DMS153 (cell line): ENCODE measurements around the gene TMEM132C.

Source experiments
- DNase-seq: peaks from one replicate; lab custom pipeline; 2025; lab: John Stamatoyannopoulos, UW

Gene TMEM132C

DNA sequence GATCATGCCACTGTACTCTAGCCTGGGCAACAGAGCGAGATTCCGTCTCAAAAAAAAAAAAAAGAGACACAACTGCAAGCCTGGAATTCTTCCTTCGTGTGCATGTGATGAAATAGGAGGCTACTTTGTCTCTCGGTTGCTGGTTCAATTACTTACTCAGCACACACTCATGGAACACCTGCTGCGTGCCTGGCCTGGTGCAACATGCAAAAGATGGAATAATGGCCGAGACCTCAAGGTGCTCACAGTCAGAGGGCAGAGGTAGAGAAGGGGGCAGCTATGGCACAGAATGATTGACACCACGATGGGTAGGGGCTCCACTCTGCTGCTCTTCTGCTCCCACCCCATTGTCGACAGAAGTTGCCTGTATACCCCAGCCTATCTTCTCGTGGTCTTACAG, 444.5 kb downstream of the TMEM132C start:
- no peak for DNase-seq

DNA sequence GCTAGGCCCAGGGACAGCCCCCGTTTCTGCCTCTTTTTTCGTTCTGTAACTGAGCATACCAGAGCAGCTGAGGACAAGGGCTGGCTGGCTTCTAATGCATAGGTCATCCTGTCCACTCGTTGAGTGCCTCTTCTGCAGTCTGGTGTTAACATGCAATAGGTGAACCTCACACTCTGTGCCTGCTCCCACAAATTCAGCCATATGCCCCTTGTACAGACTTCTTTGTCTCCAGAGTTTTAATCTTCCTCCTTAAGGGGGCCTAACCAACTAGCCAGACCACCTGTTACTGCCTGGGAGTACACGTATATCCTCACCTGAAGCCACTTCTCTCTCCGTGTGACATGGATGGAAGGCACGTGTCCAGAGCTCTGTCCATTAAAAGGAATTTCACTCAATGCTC, 445.7 kb downstream of the TMEM132C start:
- no peak for DNase-seq

DNA sequence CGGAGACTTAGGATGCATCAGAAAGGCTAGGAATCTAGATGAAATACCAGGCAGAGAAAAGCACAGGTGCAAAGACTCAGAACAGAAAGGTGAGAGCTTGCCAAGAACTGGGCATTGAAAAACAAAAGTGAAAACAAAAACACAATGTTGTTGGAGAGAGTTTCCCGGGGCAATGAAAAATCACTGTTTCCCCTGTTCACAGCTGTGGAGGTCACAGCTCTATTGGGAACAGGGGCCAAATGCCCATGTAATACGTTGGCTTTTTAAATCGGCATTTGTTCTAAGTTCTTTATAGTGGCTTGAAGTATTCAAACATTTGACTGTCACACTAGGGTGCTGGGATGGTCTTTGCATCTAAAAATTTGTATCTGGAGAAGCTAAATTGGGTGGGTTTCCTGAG, 448.5 kb downstream of the TMEM132C start:
- no peak for DNase-seq

DNA sequence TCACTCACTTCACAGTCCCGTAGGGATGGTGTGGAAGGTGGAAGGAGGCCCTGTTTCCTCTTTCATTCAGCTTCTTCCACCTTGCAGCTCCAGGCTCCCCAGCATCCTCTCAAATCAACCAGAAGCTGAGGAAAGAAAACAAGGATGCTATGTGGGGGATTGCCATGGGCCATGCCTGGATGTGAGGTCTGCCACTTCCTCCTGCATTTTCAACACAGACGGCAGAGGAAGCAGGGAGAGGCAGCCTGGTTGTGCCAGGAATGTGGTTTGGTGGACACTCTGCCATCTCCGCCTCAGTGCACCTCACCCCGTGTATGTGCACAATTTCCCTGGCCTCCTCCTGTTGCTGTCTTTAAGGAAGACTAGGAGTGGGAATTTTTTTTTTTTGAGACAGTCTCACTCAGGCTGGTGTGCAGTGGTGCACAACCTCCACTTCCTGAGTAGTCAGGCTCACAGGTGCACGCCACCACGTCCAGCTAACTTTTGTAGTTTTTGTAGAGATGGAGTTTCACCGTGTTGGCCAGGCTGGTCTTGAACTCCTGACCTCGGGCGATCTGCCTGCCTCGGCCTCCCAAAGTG, 457.6 kb downstream of the TMEM132C start:
- no peak for DNase-seq

DNA sequence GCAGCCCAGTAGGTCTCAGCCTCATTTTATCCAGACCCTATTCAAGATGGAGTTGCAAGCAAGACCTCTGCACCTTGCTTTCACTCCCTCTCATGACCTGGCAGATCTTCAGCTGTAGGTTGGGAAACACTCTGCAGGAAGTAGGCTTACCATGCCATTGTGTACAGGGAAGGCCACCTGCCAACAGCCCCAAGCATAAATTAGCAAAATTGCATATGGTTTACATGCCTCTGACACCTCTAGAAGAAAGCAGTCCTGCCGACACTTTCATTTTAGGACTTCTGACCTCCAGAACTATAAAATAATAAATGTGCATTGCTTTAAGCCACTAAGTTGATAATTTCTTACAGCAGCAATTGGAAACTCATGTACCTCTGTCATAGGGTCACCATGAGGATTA, 459.9 kb downstream of the TMEM132C start:
- no peak for DNase-seq

DNA sequence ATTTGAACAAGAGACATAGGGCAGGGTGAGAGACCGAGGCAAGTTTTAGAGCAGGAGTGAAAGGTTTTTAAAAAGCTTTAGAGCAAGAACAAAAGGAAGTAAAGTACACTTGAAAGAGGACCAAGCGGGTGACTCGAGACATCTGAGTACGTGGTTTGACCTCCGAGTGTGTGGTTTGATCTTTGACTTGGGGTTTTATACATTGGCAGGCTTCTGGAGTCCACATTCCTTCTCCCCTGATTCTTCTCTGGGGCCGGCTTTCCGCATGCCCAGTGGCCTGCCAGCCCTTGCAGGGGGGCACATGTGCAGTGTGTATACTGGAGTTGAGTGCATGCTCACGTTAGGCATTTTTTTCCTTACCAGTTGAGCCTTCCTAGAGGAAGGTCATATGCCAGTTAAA, 460.5 kb downstream of the TMEM132C start:
- no peak for DNase-seq

DNA sequence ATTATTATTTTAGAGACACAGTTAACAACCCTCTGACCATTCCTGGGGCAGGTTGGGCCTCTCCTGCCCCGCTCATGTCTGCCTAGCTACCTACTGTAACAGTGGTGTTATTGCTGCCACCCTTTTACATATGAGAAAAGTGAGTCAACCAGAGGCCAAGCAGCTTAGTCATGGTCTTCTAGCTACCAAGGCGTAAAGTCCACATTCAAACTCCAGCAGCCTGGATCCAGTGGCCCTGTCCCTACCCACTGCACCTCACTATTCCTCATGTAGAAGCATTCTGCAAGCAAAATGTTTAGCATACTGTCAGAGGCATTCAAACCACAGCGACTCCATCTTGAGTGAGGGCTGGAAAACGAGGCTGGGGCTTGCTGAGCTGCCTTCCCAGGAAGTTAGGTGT, 461.0 kb downstream of the TMEM132C start:
- no peak for DNase-seq

DNA sequence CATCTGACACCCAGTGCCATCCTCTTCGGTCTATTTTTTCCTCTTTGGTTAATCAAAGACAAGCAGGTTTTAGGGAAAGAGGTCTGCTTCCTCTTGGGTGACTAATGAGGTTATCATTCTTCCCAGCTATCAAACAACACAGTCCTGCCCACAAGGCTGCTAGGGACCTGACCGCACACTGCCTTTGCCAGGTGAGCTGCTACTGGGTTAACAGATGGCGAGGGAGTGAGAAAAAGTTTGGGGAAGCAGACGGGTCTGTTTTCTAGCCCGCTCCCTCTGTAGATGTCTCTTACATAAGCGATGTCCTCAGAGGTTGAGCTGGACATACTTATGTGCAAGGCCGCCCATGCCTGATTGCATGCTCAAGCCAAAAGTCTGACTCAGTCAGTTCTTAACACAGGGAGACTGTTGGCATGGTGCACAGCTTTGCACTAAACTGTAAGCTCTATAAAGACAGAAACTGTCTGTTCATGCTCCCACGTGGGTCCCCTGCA, 462.7 kb downstream of the TMEM132C start:
- DNase-seq, result no peak

DNA sequence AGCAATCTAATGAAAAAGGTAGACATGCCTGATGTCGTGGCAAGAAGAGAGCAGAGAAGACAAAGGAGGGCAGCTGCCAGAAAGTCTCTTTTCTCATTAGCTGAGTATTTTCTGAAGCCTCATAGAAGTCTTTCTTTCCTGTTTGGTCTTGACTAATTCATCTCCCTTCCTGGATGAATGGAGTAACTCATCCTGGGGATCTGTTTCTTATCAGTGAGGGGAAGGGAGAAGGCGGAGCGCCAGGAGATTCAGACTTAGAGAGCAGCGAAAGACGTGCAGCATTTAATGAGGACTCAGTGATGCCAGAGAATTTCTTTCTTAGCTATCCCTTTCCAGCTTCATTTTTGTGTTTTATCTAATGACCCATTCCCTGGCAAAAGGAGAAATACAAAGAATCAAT, 467.4 kb downstream of the TMEM132C start:
- no peak for DNase-seq

DNA sequence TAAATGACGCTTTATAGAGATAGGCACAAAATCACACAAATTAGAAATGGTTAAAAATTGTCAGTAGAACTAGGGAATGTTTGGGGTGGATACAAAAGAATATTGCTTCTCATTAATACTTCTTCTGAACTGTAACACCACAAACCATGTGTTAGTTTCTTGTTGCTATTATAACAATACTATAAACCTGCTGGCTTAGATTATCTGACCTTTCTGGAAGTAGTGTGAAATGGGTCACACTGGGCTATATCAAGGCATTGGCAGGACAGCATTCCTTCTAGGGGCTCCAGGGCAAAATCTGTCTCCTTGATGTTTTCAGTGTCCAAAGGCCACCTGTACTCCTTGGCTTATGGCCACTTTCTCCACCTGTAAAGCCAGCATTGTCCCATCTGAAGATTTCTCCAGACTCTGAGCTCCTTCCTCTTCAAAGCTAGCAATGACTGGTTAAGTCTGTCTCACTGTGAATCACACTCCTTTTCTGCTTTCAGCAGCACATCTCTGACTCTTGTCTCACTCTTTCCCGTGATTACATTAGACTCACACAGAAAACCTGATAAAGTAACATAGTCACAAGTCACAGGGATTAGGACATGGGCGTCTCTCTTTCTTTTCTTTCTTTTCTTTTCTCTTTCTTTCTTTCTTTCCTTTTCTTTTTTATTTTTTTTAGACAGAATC, 470.5 kb downstream of the TMEM132C start:
- DNase-seq, result no peak

DNA sequence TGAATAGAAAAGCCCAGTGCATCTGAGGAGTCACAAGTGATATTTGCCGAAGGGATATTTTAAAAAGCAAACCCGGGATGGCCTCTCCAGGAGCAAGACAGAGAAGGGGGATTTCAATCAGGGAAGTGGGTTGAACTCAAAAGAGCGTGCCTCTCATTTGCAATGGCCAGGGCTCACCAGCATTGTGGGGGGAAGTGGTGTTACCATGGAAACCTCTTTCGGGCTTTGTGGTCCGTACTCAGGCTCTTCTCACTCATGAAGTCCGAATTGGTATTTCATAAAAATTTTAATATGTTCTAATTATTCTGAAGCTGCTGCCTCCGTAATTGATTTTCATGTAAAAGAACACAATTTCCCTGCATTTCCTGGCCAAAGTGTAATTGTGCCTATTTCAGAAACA, 476.9 kb downstream of the TMEM132C start:
- DNase-seq, result no peak

DNA sequence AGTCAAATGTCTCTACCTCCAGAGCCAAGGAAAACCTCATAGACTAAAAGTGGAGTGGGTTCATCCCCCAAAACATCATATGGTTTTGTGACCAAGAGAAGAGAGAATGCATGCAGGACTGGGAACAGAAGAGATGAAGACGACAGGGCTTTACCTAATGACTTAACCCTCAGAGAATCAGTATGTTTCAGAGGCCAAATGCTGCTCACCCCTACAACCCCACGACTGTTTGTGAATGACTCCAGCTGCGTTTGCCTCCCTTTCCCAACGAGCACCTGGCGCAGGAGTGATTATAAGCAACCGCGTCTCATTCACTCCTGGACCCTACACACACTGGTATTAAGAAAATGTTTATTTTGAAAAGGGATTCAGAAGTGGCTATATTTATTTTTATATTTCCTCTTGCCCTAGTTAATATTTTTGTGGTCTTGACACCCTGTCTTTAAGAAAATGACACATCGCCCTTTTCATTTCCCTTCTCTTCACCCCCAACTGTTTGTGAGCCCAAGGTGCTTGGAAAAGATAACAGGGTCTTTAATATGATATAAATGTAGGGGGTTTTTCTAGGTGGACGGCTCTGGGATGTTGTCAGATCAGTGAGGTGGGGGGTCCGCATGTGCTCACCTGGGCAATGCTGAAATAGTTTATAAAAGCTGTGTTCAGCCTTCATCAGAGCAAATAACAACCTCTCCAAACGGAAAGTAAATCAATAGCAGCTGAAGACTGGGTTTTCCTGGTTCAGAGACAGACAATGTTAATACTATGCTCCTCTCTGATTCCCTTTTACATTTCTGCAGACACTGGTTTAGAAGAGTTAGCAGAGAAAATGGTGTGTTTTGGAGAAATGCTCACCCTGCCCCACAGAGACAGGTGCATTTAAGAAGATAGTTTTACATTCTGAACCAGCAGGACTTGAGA, 479.1 kb downstream of the TMEM132C start:
- no peak for DNase-seq

DNA sequence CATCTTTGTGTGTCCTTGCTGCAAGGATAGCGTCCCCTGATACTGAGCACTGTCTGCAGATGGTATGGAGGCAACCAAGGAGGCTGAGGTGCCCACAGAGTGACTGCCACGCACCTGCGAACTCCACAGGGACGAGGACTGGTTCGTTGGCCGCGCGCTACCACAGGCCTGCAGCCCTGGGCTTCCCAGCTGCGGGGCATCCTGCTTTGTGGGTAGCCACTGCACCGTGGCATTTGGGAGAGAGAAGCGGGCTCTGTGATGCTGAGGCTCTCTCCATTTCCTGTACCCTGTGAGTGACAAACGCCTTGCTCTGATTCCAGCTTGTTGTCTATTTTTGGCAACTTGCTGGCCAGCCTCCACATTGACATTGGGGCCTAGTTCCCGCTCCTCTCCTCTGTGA, 480.5 kb downstream of the TMEM132C start:
- no peak for DNase-seq

DNA sequence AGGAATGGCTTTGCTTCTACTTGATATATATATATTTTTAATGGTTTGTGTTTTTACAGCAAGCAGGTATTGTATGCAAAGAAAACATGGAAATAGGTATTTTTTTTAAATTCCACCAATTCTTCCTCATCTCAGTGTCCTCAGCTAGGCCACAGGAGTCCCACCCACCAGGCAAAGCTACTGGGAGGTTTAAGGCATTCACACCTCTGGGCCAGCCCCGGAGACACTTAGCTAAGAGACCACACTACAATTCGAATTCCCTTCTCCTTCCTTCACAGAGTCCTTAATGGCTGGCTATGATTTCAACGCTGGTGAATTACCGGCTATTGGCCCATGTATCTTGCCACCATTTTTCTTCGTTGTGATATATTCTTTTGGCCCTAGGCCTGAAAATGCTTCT, 485.4 kb downstream of the TMEM132C start:
- no peak for DNase-seq

DNA sequence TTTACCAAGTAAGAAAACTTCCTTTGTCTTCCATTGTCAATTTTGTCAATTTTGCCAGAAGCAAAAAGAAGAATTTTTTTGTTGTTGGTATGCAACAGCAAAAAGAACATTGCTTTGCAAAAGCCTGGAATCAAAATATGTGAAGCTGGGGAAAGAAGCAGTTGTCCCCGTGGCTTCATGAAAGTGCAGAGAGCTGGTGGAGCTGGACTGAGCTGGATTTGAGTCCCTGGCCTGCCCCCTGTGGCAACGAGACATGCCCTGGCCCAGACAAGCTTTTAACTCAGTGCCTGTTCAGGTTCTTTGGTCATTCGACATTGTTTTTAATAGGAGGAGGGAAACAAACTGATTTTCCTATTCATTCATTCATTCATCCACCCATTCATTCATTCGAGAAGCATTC, 486.5 kb downstream of the TMEM132C start:
- no peak for DNase-seq

DNA sequence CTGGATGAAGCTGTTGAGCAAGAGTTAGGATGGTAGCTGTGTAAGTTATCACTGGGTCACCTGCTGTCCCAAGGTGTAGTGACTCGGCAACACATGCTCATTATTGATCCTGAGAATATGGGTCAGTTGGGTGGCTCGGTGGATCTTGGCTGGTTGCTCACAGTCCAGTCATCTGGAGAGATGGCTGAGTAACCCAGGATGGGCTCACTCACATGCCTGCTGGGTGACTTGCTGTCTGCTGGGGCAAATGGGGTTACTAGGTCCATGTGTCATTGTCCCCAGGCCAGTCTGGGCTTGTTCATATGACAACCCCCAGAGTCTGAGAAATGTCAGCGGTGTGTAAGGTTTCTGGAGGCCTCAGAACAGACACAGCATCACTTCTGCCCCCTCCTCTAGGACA, 487.3 kb downstream of the TMEM132C start:
- no peak for DNase-seq

DNA sequence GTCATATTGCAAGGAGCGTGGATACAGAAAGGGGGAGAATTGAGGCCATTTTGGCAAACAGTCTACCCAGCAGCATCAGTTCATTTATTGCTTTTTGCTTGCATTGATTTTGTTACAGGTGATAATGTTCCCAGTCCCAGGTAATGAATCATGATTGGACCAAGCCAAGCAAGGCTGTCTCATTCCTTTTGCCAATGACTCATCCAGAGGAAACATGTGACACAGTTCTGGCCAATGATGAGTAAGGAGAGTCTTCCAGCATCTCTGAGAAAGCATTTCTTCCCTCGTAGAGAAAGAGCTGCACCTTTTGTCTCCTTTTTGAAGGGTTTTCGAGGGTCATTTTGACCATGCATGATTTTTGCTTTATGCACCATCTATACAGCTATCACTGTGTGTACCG, 488.6 kb downstream of the TMEM132C start:
- DNase-seq, result no peak
